Parathyroid adenoma (tissue), 2 donors: ENCODE data around the gene ITIH3.

Experiments used
- H2AFZ ChIP-seq: fragments of 300-600 bp; sonication (generic); one replicate; pipeline ENCODE4 v1.7.0; 2017; ENCODE audit warnings: antibody characterized with exemption, mild to moderate bottlenecking
- H3K27ac ChIP-seq: fragments of 300-600 bp; sonication (generic); one replicate; pipeline ENCODE4 v1.7.0; 2017
- H3K27me3 ChIP-seq: fragments of 300-600 bp; sonication (generic); one replicate; pipeline ENCODE4 v1.7.0; 2017; ENCODE audit warnings: low read length; ENCODE audit not compliant: control insufficient read depth, insufficient read depth
- H3K36me3 ChIP-seq: fragments of 300-600 bp; sonication (generic); one replicate; pipeline ENCODE4 v1.7.0; 2017; ENCODE audit warnings: low read length; ENCODE audit not compliant: control insufficient read depth, insufficient read depth
- H3K4me1 ChIP-seq: fragments of 300-600 bp; sonication (generic); one replicate; pipeline ENCODE4 v1.7.0; 2017; ENCODE audit warnings: control low read depth
- H3K4me2 ChIP-seq: fragments of 300-600 bp; sonication (generic); one replicate; pipeline ENCODE4 v1.7.0; 2017; ENCODE audit warnings: low read length
- H3K4me3 ChIP-seq: fragments of 300-600 bp; sonication (generic); one replicate; pipeline ENCODE4 v1.7.0; 2017; ENCODE audit warnings: low read depth, low read length
- H3K79me2 ChIP-seq: fragments of 300-600 bp; sonication (generic); one replicate; pipeline ENCODE4 v1.7.0; 2017; ENCODE audit warnings: control low read depth
- H3K9ac ChIP-seq: fragments of 300-600 bp; sonication (generic); one replicate; pipeline ENCODE4 v1.7.0; 2017; ENCODE audit warnings: mild to moderate bottlenecking
- H3K9me3 ChIP-seq: fragments of 300-600 bp; sonication (generic); one replicate; pipeline ENCODE4 v1.7.0; 2017; ENCODE audit warnings: low read length; ENCODE audit not compliant: control insufficient read depth
- TF ChIP-seq, protein P1 (sequence below): fragments of 300-600 bp; sonication (generic); IDR thresholded peaks from one replicate; pipeline ENCODE4 v1.7.0; 2017; ENCODE audit warnings: antibody characterized with exemption, mild to moderate bottlenecking
- donor health status: primary hyperparathyroidism.

ITIH3 gene

DNA sequence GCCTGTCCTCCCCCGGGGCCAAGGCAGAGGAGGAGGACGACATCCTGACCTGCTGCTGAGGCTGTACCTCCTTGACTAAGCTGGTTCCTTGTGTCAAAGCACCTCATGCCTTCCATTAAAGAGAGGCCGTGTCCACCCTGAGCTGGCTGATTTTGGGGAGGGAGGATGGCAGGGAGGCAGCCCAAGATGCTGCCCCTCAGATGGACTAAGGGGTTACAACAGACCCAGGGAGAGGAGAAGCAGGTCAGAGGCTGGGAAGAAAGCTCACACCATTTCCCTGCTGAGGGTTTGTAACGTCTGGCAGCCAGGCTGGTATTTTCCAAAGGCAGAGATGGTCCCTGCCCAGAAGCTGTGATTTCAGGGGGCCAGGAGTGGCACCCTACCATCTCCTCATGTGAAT lies 2.7 kb upstream of the ITIH3 start:
- Histone ChIP-seq H3K36me3 (no peaks in the 10 kb centered on the region), H3K27ac (no peak overlapping the region), H2AFZ (no peak overlapping the region), H3K4me3 (no peak overlapping the region), H3K9me3 (no peaks in the 10 kb centered on the region), H3K79me2 (no peaks in the 10 kb centered on the region), H3K4me1 (no peaks in the 10 kb centered on the region), H3K9ac (no peak overlapping the region), H3K27me3 (no peaks in the 10 kb centered on the region), H3K4me2 (no peak overlapping the region)
- TF ChIP-seq, protein P1, sequence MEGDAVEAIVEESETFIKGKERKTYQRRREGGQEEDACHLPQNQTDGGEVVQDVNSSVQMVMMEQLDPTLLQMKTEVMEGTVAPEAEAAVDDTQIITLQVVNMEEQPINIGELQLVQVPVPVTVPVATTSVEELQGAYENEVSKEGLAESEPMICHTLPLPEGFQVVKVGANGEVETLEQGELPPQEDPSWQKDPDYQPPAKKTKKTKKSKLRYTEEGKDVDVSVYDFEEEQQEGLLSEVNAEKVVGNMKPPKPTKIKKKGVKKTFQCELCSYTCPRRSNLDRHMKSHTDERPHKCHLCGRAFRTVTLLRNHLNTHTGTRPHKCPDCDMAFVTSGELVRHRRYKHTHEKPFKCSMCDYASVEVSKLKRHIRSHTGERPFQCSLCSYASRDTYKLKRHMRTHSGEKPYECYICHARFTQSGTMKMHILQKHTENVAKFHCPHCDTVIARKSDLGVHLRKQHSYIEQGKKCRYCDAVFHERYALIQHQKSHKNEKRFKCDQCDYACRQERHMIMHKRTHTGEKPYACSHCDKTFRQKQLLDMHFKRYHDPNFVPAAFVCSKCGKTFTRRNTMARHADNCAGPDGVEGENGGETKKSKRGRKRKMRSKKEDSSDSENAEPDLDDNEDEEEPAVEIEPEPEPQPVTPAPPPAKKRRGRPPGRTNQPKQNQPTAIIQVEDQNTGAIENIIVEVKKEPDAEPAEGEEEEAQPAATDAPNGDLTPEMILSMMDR = no peak

GRCh38 chr3:52792413-52792812 lies 2.2 kb upstream of the ITIH3 start:
- H3K9me3 ChIP-seq = no peaks in the 10 kb centered on the region
- TF ChIP-seq, protein P1 = no peak
- H3K27me3 ChIP-seq = no peaks in the 10 kb centered on the region
- H3K4me2 ChIP-seq = no peak overlapping the region
- H3K27ac ChIP-seq = no peak overlapping the region
- no peaks in the 10 kb centered on the region for H3K4me1 ChIP-seq
- H3K4me3 ChIP-seq = no peak overlapping the region
- no peak overlapping the region for H2AFZ ChIP-seq
- H3K36me3 ChIP-seq = no peaks in the 10 kb centered on the region
- no peak overlapping the region for H3K9ac ChIP-seq
- no peaks in the 10 kb centered on the region for H3K79me2 ChIP-seq

DNA sequence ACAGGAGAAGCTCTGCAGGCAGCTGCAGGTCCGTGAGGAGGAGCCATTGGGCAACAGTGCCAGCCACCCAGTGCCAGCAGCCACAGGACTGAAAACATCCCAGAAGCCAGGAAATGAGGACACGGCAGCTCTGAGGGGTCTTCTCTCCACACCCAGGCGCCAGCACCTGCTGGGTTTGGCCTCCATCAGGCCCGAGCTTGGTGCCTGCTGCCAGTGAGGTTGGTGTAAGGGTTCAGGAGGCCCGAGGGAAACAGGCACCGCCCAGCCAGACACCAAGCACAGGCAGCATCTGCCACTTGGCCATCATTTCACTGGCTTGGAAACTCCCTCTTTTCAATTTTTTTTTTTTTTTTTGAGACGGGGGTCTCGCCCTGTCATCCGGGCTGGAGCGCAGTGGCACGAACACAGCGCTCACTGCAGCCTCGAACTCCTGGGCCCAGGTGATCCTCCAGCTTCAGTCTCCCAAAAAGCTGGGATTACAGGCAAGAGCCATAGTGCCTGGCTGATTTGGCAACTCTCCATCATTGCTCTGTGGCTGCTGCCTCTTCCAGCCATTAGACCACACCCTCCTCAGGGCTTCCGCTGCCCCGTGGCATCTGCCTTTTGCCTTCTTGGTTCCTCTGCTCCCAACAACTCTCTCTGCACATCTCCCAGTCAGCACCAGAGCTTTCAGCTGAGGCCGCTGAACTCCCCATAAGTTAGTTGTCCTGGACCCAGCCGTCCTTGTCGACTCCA lies 1.5 kb upstream of the ITIH3 start:
- Histone ChIP-seq H2AFZ (no peak overlapping the region), H3K27me3 (no peaks in the 10 kb centered on the region), H3K9me3 (no peaks in the 10 kb centered on the region), H3K4me3 (no peak overlapping the region), H3K4me2 (no peak overlapping the region), H3K4me1 (no peaks in the 10 kb centered on the region), H3K9ac (no peak overlapping the region), H3K79me2 (no peaks in the 10 kb centered on the region), H3K27ac (no peak overlapping the region), H3K36me3 (no peaks in the 10 kb centered on the region)
- TF ChIP-seq, protein P1 = no peak

GRCh38 chr3:52793702-52794611 lies 639 bp upstream of the ITIH3 start:
- H3K79me2 ChIP-seq = no peaks in the 10 kb centered on the region
- TF ChIP-seq, protein P1 = no peak
- no peaks in the 10 kb centered on the region for H3K9me3 ChIP-seq
- H3K4me3 ChIP-seq = no peak overlapping the region
- no peaks in the 10 kb centered on the region for H3K4me1 ChIP-seq
- H3K27me3 ChIP-seq = no peaks in the 10 kb centered on the region
- no peak overlapping the region for H3K9ac ChIP-seq
- no peak overlapping the region for H3K27ac ChIP-seq
- no peak overlapping the region for H2AFZ ChIP-seq
- no peaks in the 10 kb centered on the region for H3K36me3 ChIP-seq
- H3K4me2 ChIP-seq = no peak overlapping the region
